ENCODE data around the gene ZC3H7A. TPM values are rescaled to one million over a fixed set of nuclear protein-coding genes. Genes with fewer than 3 reads are reported as not detected.
A peak's percentile ranks its signal among the peaks of the same experiment; 100 is the strongest.

The ZC3H7A gene
- total and polyA plus RNA-seq, 2 of the 8 experiments (the other 6 are each of a cell fraction or from before 2014, with no cell fraction given): 32.0 to 55.9 TPM

DNA sequence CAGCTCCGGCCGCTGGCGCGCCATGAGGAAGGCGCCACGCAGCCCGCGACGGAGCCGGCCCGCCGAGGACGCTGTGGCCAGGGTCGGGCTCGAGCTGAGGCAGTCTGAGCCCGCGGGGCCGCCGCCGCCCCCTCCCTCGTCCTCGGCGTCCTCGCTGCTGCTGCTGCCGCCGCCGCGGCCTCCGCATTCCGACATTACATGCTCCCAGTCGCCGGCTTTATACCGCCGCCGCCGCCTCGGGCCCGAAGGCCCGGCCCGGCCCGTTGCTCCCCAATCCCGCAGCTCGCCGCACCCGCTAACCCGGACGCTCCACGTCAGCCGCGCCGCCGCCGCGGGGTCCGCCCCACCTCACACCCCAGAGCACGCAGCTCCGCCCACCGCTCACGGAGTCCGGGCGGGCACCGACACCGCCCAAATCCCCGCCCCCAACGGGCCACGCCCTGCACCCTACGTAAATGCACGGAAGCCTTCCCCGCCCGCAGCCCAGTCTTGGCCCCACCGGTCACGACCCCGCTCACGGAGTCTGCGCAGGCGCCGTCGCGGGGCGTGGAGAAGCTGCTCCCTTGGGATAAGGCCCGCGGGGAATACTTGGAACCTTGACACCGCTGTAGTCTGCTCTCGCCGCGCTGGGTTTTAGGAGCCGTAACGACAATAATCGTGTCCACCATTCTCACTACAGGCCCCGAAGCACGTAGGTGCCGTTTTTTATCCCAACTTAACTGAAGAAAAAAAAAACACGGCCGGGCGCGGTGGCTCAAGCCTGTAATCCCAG lies 54.3 kb downstream of the ZC3H7A start, which contains the start of gene TXNDC11 (continued):
- TF ChIP-seq RNF2 (IDR thresholded peaks at IDR 0.05; ENCODE audit: borderline replicate concordance, low read depth, low read length, missing control alignments, poor library complexity, severe bottlenecking) (no peak), FOSL1 (IDR thresholded peaks at IDR 0.05; ENCODE audit: insufficient read depth, low read depth, low read length) (no peak), KDM1A (IDR thresholded peaks at IDR 0.05; ENCODE audit: borderline replicate concordance, low read length) (no peak), GABPA (IDR thresholded peaks at IDR 0.05; ENCODE audit: borderline replicate concordance, insufficient read depth, low read length) (no peak), JUND (IDR thresholded peaks at IDR 0.05; ENCODE audit: low read length) (no peak), SUZ12 (IDR thresholded peaks at IDR 0.05; ENCODE audit: low read length) (peak; percentile 30; the same call in 1 of the 2 replicates), POLR2A (IDR thresholded peaks at IDR 0.05; ENCODE audit: control extremely low read depth in 1 of 2, low read depth in 2 of 2, low read length in 2 of 2) (peak; percentile 92 to 93), RAD21 (IDR thresholded peaks at IDR 0.05 in 1 of 2, conservative IDR thresholded peaks at IDR 0.05 in 1 of 2; ENCODE audit: low read depth in 2 of 2, low read length in 2 of 2) (no peak), BCL11A (IDR thresholded peaks at IDR 0.05; ENCODE audit: low read depth in 2 of 2, low read length in 2 of 2) (no peak), TBP (IDR thresholded peaks at IDR 0.05; ENCODE audit: low read depth, low read length) (peak; percentile 85), EZH2 (IDR thresholded peaks at IDR 0.05; ENCODE audit: low read depth, low read length, severe bottlenecking) (no peak), TAF1 (IDR thresholded peaks at IDR 0.05; ENCODE audit: low read depth, low read length) (peak; percentile 86), CREB1 (IDR thresholded peaks at IDR 0.05) (peak; percentile 80), NRF1 (IDR thresholded peaks at IDR 0.05; ENCODE audit: low read depth, low read length) (peak; percentile 44), SP1 (IDR thresholded peaks at IDR 0.05; ENCODE audit: low read depth, low read length) (peak; percentile 68; the same call in 1 of the 2 replicates), SP4 (IDR thresholded peaks at IDR 0.05; ENCODE audit: low read length) (peak; percentile 60; the same call in 1 of the 2 replicates), TAF7 (optimal IDR thresholded peaks at IDR 0.05; ENCODE audit: borderline replicate concordance, low read depth, low read length) (peak; percentile 24), CBX8 (IDR thresholded peaks at IDR 0.05; ENCODE audit: borderline replicate concordance, low read depth, low read length) (no peak), SIRT6 (IDR thresholded peaks at IDR 0.05; ENCODE audit: low read length) (no peak), CTBP2 (IDR thresholded peaks at IDR 0.05; ENCODE audit: borderline replicate concordance, insufficient read depth, insufficient read length, low read length) (no peak), TEAD4 (IDR thresholded peaks at IDR 0.05; ENCODE audit: low read depth, low read length) (no peak; the same call in 1 of the 2 replicates), POU5F1 (IDR thresholded peaks at IDR 0.05; ENCODE audit: low read depth, low read length) (no peak)
- TF ChIP-seq, protein P1, sequence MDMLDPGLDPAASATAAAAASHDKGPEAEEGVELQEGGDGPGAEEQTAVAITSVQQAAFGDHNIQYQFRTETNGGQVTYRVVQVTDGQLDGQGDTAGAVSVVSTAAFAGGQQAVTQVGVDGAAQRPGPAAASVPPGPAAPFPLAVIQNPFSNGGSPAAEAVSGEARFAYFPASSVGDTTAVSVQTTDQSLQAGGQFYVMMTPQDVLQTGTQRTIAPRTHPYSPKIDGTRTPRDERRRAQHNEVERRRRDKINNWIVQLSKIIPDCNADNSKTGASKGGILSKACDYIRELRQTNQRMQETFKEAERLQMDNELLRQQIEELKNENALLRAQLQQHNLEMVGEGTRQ (IDR thresholded peaks at IDR 0.05; ENCODE audit: low read length): no peak
